ENCODE results near the gene TMEM267.
A peak's percentile ranks its signal among the peaks of the same experiment; 100 is the strongest.
"Not testable (repeated sequence)": the region's sequence is repeated elsewhere in the genome, so short reads cannot be mapped to it uniquely, and the experiment has no call there.

The TMEM267 gene

DNA sequence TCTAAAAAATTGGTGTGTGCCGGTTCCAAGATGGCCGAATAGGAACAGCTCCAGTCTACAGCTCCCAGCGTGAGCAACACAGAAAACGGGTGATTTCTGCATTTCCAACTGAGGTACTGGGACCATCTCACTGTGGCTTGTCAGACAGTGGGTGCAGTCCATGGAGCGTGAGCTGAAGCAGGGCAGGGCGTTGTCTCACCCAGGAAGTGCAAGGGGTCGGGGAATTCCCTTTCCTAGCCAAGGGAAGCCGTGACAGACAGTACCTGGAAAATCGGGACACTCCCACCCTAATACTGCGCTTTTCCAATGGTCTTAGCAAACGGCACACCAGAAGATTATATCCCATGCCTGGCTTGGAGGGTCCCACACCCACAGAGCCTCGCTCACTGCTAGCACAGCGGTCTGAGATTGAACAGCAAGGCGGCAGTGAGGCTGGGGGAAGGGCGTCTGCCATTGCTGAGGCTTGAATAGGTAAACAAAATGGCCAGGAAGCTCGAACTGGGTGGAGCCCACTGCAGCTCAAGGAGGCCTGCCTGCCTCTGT lies 81.1 kb downstream of the TMEM267 start:
- not testable (repeated sequence) for DNase-seq (ENCODE audit: low read depth)

DNA sequence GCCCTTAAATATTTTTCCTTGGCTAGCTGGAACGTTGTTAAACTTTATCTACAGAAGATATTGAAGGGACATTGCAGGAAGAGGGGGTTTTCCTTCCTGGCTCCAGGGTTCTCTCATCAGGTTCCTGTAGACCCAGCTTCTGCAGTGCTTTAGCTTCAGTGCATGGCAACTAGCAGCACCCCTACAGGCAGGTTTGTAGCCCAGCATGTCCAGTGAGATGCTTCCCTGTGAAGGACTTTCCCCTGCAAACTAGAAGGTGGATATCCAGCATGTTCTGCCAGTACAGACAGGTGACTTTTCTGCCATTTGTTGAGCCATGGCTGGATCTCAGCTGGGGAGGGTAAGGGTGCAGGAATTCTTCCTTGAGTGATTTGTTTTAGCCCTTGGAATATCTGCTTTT lies 81.8 kb downstream of the TMEM267 start:
- DNase-seq (ENCODE audit: low read depth), result no peak

DNA sequence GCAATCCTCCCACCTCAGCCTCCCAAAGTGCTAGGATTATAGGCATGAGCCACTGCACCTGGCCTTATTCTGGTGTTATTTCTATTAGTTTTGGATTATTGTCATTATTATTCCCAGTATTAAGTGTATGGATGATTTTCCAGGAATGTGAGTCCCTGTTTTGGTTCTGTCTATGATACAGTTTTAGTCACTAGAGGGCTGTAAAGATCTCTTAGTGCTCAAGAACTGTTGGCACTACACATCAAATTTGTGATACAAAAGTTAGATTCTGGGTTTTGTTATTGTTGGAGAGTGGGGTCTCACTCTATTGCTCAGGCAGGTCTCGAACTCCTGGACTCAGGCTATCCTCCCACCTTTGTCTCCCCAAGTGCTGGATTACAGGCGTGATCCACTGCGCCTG lies 83.6 kb downstream of the TMEM267 start:
- DNase-seq (ENCODE audit: low read depth), result no peak

DNA sequence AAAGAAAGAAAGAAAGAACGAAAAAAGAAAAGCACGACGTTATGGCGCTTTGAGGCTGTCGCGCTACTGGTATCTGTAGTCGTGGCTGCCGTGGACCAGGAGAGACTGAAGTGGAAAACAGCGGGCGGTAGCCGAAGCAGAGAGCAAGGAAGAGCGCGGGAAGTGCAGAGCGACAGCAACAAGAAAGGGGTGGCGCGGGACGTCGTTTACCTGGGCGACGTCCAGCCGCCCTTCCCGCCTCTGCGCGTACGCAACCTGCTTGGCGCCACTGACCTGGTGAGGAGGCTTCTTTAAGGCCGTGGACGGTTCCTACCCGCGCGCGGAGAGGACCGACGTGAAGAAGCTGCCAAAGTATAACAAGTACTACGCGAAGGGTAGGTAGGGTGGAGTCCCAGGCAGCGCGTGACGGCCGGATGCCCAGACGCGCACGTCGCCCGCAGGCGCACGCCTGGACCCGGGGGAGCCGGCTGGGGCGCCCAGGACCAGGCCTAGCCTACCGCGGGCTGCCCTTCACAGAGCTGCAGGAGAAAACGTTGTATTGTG lies 86.8 kb downstream of the TMEM267 start:
- DNase-seq (ENCODE audit: low read depth), result peak; percentile 34

Measured in stimulated activated CD8-positive, alpha-beta memory T cell treated with anti-CD3 and anti-CD28 coated beads, Interleukin-12 subunit alpha, Interleukin-12 subunit beta, amount 100 ng/mL, for 4 hours (primary cell).